ENCODE measurements around the gene RGL1.

GRCh38 chr1:183970516-183971300 is 165.8 kb downstream of the RGL1 start:
- TF ChIP-seq CTCF (IDR thresholded peaks at IDR 0.05) = no peak
- TF ChIP-seq POLR2A (IDR thresholded peaks at IDR 0.05) = no peak
- TF ChIP-seq POLR2AphosphoS5 (IDR thresholded peaks at IDR 0.05) = no peak
- TF ChIP-seq EP300 (IDR thresholded peaks at IDR 0.05) = no peak
